Measurements from ENCODE around the gene KLHL22.
A peak's percentile ranks its signal among the peaks of the same experiment; 100 is the strongest.

KLHL22 gene

DNA sequence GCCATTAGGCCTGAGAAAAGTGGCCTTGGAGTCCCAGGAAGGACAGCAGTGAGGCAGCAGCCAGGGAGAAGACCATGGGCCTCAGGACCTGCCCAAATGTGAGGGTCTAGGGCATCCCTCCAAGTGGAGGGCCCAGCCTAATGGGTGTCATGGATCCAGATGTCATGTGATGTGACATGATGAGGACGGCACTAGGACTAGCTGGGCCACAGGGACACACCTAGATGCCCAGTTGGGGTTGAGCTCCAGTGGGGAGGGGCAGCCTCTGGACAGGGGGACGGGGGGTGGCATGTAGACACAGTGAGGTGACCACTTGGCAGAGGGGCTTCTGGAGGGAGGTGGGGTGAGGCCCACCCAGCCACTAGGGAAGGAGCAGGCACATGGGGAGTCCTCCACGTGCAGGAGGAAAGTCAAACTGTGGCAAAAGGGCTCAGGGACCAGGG, 63.3 kb downstream of the KLHL22 start:
- DNase-seq (ENCODE audit: low spot score), result no peak

DNA sequence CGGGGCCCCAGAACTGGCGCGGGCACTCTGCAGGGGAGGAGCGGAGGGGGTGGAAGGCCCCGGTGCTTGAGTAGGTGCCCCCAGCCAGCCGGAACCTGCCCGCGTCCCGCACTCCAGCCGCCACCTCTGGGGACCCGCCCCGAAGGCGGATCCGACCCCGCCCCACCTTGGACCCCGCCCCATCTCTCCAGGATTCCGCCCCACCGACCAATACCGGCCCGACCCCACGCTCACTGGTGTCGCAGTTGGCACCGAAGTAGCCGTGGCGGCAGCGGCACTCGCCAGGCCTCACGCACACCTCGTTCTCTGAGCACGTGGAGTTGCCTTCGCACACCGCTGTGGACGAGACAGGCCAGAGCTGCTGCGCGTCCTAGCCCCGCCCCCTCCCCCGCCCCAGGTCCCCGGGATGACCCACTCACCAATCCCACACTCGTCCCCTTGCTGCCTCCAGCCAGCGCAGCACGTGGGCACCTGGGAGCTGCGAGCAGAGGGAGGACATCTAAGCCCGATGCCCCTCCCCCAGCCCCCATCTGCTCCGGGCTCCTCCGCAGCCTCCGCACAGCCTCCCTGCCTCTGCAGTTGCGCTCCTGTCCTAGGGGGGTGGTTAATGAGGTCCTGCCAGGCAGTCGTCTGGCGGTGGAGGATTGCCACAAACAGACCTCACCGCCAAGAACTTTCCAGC, 63.9 kb downstream of the KLHL22 start:
- peak; percentile 30 for DNase-seq (ENCODE audit: low spot score)

DNA sequence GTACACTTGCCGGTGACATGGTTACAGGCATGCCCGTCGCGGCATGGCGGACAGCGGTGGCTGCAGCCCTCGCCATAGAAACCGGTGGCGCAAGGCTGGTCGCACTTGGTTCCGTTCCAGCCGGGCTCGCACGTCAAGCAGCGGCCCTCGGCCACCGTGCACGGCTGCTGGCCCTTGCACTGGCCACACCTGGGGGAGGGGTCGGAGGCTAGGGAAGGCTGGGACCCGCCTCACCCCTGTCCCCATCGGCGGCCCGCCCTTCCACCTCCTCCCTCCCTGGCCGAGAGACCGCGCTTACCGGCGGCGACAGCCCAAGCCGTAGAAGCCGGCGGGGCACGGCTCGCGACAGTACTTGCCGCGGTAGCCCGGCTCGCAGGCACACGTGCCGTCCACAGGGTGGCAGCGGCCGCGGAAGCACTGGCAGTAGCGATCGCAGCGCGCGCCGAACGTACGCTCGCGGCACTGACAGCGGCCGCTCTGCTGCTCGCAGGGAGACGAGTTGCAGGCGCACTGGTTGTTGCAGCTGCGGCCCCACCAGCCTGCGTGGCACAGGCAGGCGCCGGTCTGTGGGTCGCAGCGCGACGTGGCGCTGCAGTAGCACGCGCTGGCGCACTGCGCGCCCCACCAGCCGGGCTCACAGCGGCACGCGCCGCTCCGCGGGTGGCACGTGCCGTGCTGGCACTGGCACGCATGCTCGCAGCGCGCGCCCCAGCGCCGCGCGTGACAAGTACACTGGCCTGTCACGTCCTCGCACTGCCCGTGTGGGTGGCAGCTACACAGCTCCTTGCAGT, 64.7 kb downstream of the KLHL22 start:
- DNase-seq (ENCODE audit: low spot score), result peak; percentile 92

DNA sequence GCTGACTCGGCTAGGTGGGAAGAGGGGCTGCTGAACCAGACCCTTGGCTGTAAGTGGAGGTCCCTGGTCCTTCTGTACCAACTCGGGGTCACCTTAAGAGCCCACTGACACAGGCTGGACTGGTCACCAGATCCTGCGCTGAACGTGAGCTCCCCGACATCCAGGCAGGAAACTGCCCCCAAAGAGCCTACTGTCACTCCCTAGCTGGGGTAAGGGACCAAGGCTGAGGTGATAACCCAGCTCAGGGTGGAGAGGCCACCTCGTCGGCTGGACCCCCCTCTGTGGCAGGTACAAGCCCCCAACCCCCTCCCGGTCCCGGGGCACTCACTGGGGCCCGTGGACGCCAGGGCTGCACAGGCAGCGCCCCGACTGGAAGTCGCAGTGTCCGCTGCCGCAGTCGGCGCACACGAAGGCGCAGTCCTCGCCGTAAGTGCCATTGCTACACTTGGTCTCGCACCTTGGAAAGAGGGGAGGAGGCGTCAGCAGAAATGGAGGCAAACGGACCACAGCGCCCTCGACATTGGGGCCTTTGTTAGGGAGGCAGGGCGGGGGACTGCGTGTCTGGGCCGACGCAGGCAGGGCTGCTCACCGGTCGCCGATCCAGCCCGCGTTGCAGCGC, 65.4 kb downstream of the KLHL22 start:
- no peak for DNase-seq (ENCODE audit: low spot score)

DNA sequence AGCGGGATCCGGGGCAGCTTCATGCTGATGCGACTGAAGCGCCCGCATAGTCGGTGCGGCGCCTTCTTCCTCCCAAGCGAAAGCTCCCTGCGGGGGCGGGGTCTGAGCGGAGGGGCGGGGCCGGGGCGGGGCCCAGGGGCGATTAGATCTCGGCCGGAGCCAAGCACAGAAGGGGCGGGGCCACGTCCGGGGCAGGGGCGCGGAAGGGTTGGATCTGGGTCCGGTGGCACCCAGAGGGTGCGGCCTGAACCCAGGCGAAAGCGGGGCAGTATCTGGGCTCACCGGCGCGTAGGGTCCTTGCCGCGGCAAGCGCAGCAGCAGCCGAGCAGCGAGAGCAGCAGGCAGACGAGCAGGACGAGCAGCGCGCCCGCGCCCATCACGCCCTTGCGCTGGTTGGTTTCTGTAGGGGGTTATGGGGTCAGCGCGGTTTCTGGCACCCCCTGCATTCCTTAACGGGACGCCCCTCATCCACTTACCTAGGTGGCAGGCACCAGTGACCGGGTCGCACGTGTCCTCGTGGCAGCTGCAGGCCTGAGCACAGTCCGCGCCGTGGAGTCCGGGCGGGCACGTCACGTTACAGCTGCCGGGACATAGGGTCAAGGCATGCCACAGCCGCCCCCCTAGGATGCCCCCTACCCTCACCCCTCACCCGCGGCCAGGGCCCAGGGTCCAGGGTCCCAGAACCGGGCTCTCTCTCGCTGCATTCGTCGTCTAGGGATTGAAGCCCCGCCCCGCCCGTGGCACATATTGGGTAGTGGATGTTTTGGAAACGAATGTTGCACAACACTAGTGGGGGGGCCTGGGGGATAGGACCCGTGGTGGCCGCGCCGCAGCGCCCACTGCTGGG, 66.1 kb downstream of the KLHL22 start:
- peak; percentile 72 for DNase-seq (ENCODE audit: low spot score)

DNA sequence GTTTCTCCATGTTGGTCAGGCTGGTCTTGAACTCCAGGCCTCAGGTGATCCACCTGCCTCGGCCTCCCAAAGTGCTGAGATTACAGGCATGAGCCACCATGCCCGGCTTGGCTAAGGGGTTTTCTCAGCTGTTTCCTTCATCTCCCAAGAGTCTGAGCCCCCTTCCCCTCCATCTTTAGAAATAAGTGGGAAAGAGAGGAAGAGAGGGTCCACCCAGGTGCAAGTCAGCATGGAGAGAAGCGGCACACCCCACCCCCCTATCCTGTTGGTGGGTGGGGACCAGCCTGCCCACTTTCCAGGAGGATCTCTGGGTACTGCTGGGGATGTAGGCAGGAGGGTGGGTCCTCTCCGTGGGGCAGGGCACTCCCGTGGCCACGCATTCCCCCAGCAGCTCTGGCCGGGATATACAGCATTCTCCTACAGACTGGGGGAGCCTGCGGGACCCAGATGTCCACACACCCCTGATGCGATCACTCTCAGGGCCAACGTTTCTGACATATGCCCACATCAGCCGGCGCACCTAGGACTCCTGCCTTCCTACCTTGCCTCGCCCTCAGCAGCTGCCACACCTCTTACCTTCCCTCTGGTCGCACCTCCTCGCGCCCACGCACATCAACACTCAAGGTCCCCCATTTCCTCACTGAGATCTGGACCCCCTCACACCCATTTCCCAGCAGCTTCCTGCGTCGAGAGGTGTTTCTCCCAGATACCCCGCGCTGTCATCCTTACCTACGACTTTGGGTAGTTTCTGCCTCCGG, 66.9 kb downstream of the KLHL22 start:
- DNase-seq (ENCODE audit: low spot score), result peak; percentile 29

DNA sequence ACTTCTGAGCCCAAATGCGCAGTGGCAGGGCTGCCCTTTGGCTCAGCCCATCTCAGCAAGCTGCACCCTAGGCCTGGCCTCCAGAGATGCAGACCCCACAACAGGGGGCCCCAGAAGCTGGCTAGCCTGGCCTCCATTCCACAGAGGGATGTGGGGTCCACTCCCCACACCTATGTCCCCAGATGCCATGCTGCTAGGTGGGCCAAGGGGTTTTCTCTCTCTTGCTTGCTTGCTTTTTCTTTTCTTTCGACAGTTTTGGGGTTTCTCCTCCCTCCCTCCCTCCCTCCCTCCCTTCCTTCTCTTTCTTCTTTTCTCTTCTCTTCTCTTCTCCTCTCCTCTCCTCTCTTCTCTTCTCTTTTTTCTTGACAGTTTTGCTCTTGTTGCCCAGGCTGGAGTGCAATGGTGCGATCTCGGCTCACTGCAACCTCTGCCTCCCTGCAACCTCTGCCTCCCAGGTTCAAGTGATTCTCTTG, 67.6 kb downstream of the KLHL22 start:
- no peak for DNase-seq (ENCODE audit: low spot score)

DNA sequence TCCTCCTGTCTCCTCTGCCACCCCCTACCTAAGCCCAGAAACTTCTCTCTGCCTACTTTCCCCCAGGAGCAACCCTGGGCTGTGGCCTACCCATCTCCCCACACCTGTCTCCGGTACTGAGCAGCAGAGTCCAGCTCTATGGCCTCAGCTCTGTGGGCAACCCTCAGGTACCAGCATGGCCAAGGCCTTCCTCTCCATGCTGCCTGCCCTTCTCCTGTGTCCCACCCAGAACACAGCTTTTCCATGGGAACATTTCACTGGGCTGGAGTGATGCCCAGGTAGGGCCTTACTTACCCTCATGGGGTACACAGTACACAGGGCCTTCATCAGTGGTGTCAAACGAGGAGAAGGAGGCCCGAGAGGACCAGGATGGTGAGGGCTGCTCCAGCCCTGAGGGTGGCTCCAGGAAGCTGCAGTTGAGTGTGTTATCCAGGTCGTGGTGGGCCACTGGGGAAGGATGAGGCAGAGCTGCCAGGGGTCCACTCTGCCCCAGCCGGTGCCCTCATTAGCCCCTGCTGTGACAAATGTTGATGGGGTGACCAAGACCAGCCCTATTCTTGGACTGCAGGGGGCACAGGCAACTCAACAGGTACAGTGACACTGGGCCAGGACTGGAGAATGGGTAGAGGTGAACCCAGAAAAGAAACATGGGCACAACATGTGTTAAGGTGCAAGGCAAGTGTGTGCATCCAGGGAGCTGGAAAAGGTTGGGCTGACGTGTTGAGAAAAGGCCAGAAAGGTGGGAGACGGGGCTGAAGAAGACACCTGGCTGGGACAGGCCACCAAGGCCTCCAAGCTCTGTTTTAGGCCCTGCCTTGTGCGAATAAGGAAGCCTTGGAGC, 68.3 kb downstream of the KLHL22 start:
- no peak for DNase-seq (ENCODE audit: low spot score)

DNA sequence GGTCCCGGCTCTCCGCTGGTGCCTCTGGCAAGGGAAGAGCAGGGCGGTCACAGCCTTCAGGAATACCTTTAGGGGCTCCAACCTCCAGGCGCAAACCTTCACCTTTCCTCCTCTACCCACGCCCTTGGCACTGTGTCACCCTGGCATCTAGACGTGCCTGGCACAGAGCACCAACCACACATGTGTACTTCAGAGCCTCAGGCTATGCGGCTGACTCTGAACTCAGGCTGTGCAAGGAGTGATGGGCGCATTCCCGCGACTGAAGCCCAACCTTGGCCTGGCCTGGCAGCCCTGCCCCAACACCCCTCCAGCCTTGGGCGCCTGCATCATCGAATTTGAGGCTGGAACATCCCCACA, 69.4 kb downstream of the KLHL22 start:
- no peak for DNase-seq (ENCODE audit: low spot score)

DNA sequence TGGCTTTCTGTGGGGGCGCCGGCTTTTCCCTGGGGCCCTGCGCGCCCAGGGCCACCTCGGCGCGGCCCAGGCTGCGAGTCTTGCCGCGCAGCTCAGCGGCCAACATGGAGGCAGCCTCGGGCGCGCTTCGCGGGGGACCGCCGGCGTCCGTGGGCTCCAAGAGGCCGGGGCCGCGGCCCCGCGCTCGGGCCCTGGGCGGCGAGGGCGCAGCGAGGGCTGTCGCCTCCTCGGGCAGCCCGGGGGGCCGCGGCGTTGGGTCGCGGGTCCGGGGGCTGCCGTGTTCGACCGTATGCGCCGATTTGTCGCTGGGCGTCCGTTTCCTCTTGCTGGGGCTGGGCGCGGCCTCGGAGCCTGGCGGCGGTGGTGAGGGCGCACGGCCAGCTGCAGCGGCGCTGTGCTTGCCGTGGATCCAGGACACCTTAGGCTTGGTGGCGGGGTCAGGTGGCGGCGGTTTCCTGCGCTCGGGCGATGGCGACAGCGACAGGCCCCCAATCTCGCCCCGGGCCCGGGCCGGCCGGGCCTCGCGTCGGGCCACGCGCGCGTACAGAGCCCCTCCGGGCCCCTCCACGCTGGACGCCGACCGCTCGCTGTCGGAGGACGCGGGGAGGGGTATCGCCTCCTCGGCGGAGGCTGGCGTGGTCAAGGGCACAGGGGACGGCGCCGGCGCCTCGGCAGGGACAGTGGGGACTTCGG, 69.9 kb downstream of the KLHL22 start:
- no peak for DNase-seq (ENCODE audit: low spot score)

DNA sequence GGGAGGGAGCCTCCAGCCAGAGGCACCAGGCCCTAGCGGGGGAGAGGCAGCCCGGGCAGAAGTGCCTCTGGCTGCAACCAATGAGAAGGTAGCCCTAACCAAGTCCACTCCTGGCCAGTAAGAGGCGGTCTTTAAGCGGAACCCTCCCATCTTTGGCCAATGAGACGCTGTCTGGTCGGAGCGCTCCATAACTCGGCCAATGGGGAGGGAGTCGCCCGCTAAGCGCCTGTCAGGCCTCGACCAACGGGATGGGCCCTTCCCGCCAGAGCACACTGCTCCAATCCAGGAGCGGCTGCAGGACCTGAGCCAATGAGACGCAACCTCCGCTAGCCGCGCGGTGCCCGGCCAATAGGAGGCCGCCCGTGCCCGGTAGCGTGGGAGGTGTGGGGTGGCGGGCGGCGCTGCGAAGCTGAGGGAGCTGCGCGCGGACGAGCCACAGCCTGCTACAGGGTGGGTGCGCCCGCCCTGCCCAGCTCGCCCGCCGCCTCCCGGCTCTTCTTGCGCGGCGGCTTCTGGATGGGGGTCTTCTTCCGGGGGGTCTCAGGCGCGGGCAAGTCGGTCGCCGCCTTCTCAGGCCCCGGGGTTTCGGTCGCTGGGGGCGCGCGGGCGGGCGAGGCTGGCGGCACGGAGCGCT, 70.5 kb downstream of the KLHL22 start:
- DNase-seq (ENCODE audit: low spot score), result no peak

DNA sequence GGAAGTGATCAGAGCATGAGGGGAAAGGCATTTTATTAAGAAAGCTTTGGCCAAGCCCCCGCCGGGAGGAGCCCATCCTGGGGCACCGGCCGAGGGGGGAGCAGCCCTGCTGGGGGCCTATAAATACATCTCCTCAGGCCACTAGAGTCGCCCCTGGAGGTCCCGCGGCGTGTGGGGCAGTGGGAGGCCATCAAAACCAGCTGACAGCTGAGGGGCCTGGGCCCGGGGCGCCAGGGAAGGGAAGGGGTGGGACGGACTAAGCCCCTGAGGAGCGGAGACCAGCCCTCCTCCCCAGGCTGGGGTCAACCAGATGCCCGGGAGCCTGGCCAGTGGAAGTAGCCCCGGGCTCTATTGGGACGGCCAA, 71.0 kb downstream of the KLHL22 start:
- DNase-seq (ENCODE audit: low spot score), result no peak

DNA sequence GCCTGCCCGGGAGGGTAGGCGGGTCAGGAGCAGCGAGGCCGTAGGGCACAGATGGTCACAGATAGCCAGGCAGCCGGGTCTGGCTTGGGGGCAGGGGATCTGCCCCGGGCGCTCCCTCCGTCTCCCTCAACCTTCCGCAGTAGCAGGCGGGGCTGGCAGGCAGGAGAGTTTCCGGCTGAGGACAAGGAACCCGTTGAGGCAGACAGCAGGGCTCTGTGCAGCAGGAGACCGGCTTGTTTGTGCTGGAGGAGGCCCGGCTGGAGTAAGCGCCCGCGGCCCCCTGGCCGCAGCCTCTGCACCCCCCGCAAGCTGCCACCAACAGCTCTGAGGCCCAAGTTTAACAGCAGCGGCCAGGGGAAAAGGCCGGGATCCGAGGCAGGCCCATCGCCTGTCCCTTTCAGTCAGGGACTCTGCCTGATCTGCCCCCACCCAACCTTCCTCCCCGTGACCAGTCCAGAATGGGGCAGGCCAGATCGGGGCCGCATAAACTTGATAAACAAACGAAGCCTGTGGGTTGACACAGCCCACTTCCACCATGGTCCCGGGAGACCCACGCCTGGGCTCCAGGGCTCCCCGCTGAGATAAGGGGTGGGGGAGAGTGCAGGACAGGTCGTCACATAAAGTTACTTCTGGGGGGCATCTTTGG, 71.6 kb downstream of the KLHL22 start:
- no peak for DNase-seq (ENCODE audit: low spot score)

DNA sequence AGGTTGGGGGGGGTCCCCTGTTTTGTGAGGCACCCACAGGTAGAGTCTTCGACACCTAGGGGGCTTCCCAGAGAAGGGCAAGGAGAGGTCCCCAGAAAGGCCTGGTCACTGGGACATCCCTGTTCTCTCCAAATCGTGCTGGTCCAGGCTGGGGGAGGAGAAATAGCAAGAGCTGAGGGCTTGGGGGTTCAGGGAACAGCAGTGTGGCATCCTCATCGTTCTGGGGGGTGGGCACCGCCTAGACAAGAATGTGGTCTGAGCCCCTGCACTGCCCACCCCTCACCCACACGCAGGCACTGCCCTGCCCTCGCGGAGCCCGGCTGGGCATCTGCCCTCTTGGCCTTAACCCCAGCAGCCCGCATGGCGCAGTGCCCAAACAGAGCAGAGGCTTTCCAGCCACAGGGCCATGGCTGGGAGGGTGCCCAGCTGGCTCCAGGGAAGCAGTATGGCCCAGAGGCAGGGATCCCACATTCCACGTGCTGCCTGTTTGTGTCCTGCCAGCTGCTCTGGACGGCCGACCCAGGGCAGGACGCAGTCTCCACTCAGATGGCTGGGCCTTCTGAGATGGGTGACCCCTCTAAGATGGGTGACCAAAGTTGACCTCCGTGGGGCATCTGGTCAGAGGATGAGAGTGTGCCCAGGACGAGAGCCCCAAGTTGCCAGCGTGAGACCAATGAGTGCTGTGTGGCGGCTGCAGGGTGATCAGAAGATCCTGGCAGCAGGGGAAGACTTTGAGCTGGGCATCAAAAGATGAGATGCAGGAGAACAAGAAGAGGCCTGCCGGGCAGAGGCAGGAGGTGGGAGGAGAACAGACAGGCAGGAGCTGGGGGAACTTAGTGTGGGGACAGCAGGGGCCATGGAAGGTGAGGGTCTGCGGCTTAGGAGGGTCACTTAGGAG, 72.3 kb downstream of the KLHL22 start:
- DNase-seq (ENCODE audit: low spot score), result no peak

DNA sequence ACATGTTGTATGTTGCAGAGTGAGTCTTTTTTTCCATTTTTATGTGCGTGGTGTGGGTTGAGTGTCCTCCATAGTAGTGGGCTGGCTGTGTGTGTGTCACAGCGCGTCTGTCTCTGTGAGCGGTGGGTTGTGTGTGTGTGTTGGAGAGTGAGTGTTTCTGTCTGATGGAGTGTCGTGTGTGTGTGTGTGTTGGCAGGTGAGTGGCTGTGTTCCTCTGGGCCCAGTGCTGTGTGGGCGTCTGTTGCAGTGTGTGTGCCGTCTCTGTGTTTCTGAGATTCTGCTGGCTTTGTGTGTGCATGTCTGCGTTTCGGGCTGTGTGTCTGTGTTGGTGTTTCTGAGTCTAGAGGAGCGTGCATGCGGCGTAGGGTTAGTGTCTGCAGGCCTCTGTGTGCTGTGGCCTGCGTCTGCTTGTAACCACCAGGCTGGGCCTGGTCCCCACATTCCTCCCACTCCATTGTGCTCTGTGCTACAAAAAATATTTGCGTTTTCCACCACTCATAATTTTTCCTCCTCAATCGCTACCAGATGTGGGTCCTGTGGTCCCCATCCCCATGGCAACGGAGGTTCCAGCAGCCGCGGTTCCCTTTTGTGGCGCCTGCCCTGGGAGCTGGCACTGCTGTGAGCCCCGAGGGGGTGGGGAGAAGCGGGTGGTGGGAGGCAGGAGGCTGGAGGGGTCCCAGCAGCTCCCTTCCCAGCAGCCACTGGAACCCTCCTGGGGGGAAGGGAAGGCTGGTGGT, 73.2 kb downstream of the KLHL22 start:
- no peak for DNase-seq (ENCODE audit: low spot score)

DNA sequence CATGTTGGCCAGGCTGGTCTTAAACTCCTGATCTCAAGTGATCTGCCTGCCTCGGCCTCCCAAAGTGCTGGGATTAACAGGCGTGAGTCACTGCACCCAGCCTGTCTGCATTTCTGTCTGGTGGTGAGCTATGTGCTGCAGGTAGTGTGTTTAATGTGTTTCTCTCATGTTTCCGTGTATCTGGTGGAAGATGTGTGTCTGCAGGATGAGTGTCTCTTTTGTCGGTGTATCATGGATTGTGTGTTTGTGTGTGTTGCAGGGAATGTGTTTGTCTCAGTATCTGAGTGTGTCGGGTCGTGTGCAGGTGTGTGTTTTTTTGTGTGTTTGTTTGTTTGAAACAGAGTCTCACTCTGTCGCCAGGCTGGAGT, 74.1 kb downstream of the KLHL22 start:
- DNase-seq (ENCODE audit: low spot score), result no peak

DNA sequence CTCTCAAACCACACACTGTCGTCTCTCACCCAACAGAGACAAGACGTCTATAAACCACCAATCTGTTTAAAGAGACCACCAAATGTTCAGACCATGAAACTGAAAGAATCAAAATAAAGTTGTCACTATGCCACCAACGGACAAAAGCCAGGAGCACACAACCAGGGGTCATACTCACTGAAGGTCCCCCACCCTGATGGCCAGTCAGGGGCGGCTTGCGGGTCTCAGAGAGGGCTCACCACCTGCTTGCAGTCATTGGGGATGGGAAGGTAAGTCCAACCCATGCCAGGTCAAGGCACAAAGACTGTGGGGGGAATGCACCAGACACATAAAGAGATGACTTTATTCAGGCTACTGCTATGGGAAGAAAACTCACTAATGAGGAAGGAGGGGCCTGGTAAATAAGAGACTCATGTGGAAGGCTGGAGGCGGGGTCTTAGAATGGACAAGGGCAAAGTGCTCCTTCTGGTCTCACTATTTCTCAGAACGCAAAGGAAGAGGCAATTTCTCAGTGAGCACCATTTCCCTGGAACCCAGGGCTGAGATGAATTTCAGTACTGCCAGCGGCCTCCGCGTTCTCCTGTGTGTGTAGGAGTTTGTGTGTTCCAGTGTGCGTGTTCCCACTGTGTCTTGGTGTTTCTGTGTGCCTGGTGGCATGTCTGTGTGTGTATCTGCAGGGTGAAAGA, 75.3 kb downstream of the KLHL22 start:
- no peak for DNase-seq (ENCODE audit: low spot score)
